Measurements from ENCODE around the gene HK1.

DNA sequence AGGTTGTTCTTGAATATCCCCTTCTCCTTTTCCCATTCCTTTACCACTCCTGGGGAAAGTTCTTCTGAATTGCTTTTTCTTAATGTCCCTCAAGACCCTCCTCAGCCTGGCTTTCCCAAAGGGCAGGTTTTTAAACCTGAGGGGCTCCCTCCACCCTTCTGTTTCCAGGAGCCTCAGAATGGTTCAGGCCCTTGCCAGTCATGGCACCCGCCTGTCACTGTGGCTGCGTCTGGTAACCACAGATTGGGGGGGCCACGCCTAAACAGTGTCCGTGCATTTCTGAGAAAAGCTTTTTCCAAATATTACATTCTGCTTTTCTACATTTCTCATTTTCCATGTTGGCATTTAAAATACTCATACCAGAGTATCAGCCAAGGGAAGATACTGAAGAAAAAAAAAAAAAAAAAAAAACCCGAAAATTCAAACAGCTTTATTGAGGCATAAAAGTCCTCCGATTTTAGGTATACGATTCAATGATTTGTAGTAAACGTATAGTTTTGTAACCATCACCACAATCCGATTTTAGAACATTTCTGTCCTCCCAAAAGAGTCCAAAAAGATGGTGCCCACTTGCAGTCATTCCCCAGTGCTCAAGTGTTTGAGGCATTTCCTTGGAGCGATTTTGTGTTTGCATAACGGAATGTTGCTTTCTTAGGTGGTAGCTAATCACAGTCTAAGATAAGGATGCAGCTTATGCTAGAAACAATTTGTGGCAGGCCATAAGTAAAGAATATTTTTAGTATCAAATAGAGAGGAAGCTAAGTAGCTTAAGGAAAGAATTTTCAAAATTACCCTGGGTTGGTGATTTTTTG lies 36.0 kb upstream of the HK1 start:
- TF ChIP-seq, protein P1, sequence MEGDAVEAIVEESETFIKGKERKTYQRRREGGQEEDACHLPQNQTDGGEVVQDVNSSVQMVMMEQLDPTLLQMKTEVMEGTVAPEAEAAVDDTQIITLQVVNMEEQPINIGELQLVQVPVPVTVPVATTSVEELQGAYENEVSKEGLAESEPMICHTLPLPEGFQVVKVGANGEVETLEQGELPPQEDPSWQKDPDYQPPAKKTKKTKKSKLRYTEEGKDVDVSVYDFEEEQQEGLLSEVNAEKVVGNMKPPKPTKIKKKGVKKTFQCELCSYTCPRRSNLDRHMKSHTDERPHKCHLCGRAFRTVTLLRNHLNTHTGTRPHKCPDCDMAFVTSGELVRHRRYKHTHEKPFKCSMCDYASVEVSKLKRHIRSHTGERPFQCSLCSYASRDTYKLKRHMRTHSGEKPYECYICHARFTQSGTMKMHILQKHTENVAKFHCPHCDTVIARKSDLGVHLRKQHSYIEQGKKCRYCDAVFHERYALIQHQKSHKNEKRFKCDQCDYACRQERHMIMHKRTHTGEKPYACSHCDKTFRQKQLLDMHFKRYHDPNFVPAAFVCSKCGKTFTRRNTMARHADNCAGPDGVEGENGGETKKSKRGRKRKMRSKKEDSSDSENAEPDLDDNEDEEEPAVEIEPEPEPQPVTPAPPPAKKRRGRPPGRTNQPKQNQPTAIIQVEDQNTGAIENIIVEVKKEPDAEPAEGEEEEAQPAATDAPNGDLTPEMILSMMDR (conservative IDR thresholded peaks at IDR 0.05 in 1 of 2, IDR thresholded peaks at IDR 0.05 in 1 of 2; ENCODE audit: extremely low read depth in 1 of 2, insufficient read depth in 1 of 2, low read depth in 1 of 2, low read length in 2 of 2): no peak
- TF ChIP-seq EZH2 (IDR thresholded peaks at IDR 0.05; ENCODE audit: borderline replicate concordance, low read length): no peak
